GM12878 (cell line): ENCODE results near the gene PF4V1.

Source experiments
- ETV6 ChIP-seq, 2 experiments: fragments of 450-650 bp in 1 of 2; IDR thresholded peaks in 1 of 2; conservative IDR thresholded peaks in 1 of 2; 2 replicates each; pipeline ENCODE4 v1.6.1; 2014; ENCODE audit warnings: antibody characterized with exemption in 1 of 2, borderline replicate concordance in 1 of 2, low read depth in 1 of 2, mild to moderate bottlenecking in 1 of 2, moderate library complexity in 1 of 2
- EZH2 ChIP-seq: IDR thresholded peaks from 2 replicates; pipeline ENCODE4 v1.6.1; 2012; ENCODE audit warnings: low read depth, mild to moderate bottlenecking, control low read depth, inconsistent platforms, low read length, borderline replicate concordance; ENCODE audit not compliant: control insufficient read depth
- NR2C2 ChIP-seq: IDR thresholded peaks from 2 replicates; pipeline ENCODE4 v1.6.1; 2011; ENCODE audit warnings: borderline replicate concordance, low read depth; ENCODE audit not compliant: control insufficient read depth, insufficient read length
- POLR2A ChIP-seq: IDR thresholded peaks from 2 replicates; pipeline ENCODE4 v1.6.1; 2011; ENCODE audit warnings: low read depth, mild to moderate bottlenecking, low read length
- SREBF2 ChIP-seq: IDR thresholded peaks from 2 replicates; pipeline ENCODE4 v1.6.1; 2012; ENCODE audit warnings: mild to moderate bottlenecking, low read length
- ZNF384 ChIP-seq: IDR thresholded peaks from 2 replicates; pipeline ENCODE4 v1.6.1; 2012; ENCODE audit warnings: low read depth, mild to moderate bottlenecking, low read length, improper control_type of control experiment, borderline replicate concordance
- TF ChIP-seq, protein P1 (sequence below): fragments of 450-650 bp; IDR thresholded peaks from 2 replicates; pipeline ENCODE4 v1.6.1; 2018; ENCODE audit warnings: borderline replicate concordance, mild to moderate bottlenecking; ENCODE audit not compliant: partially characterized antibody

DNA sequence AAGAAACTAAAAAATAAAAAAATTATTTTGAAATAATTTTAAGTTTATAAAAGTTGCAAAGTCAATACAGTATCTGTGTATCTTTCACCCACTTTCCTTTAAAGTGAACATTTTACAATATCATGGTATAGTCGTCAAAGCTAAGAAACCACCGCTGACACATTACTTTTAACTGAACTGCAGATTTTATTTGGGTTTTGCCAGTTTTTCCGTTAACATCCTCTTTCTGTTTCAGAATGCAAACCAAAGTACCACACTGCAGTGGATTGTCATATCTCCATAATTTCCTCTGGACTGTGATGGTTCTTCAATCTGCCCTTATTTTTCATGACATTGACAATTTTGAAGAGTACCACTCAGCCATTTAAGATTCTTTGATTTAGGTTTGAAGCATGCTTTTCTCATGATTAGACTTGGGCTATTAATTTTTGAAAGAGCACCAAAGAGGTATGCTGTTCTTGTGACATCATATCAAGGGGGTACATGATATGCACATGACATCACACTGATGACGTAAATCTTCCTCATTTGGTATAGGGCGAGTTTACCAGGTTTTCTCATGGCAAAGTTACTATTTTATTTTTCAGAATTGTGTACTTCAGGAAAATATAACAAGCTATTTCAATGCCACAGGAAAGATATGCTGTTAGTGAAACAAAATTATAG is 12.5 kb downstream of the PF4V1 start:
- TF ChIP-seq EZH2 (no peak), ZNF384 (no peak), ETV6 (conservative IDR thresholded peaks at IDR 0.05 in 1 of 2, IDR thresholded peaks at IDR 0.05 in 1 of 2; ENCODE audit: borderline replicate concordance in 1 of 2, low read depth in 1 of 2) (no peak), NR2C2 (no peak), SREBF2 (no peak), POLR2A (no peak)
- TF ChIP-seq, protein P1, sequence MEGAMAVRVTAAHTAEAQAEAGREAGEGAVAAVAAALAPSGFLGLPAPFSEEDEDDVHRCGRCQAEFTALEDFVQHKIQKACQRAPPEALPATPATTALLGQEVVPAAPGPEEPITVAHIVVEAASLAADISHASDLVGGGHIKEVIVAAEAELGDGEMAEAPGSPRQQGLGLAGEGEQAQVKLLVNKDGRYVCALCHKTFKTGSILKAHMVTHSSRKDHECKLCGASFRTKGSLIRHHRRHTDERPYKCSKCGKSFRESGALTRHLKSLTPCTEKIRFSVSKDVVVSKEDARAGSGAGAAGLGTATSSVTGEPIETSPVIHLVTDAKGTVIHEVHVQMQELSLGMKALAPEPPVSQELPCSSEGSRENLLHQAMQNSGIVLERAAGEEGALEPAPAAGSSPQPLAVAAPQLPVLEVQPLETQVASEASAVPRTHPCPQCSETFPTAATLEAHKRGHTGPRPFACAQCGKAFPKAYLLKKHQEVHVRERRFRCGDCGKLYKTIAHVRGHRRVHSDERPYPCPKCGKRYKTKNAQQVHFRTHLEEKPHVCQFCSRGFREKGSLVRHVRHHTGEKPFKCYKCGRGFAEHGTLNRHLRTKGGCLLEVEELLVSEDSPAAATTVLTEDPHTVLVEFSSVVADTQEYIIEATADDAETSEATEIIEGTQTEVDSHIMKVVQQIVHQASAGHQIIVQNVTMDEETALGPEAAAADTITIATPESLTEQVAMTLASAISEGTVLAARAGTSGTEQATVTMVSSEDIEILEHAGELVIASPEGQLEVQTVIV, result no peak
